Activated CD8-positive, alpha-beta memory T cell treated with anti-CD3 and anti-CD28 coated beads, Interleukin-2, amount 50 U/mL, for 4 hours (primary cell): ENCODE data around the gene LIAS.
"Not testable (repeated sequence)": the region's sequence is repeated elsewhere in the genome, so short reads cannot be mapped to it uniquely, and the experiment has no call there.

Experiments
- DNase-seq: peaks from one replicate; pipeline ENCODE4 v3.0.0-alpha.2; 2020

LIAS gene

GRCh38 chr4:39458505-39459300, at the start of gene LIAS, which contains the start of gene RPL9:
LIAS (plus strand) TSS chr4:39459056; CDS start chr4:39459118, 62 bp downstream.
RPL9 (minus strand) TSS chr4:39458922; CDS start chr4:39458439, 483 bp downstream.
- peak; percentile 93 for DNase-seq

- no peak for DNase-seq
Measured at GRCh38 chr4:39410415-39410814, 48.4 kb upstream of the LIAS start.

- not testable (repeated sequence) for DNase-seq
Measured at GRCh38 chr4:39411561-39411960, 47.3 kb upstream of the LIAS start.

GRCh38 chr4:39415678-39416283, 43.1 kb upstream of the LIAS start:
- DNase-seq, result no peak

- DNase-seq, result no peak
Measured at GRCh38 chr4:39422247-39422646, 36.6 kb upstream of the LIAS start.

- not testable (repeated sequence) for DNase-seq
Measured at GRCh38 chr4:39425297-39425696, 33.6 kb upstream of the LIAS start.

GRCh38 chr4:39426728-39427127, 32.1 kb upstream of the LIAS start:
- no peak for DNase-seq

- DNase-seq, result no peak
Measured at GRCh38 chr4:39427520-39428114, 31.2 kb upstream of the LIAS start.

- DNase-seq, result no peak
Measured at GRCh38 chr4:39429476-39430334, 29.2 kb upstream of the LIAS start.

- DNase-seq, result no peak
Measured at GRCh38 chr4:39433878-39434492, 24.9 kb upstream of the LIAS start.

- DNase-seq, result no peak
Measured at GRCh38 chr4:39435659-39436563, 22.9 kb upstream of the LIAS start.

GRCh38 chr4:39441593-39441992, 17.3 kb upstream of the LIAS start:
- DNase-seq, result no peak

GRCh38 chr4:39442998-39443397, 15.9 kb upstream of the LIAS start:
- DNase-seq, result no peak

- DNase-seq, result no peak
Measured at GRCh38 chr4:39446483-39446841, 12.4 kb upstream of the LIAS start.

- DNase-seq, result peak; percentile 52
Measured at GRCh38 chr4:39446842-39447573, 11.8 kb upstream of the LIAS start.

GRCh38 chr4:39450618-39451017, 8.2 kb upstream of the LIAS start:
- DNase-seq, result no peak

GRCh38 chr4:39451423-39452023, 7.3 kb upstream of the LIAS start:
- DNase-seq, result no peak

- no peak for DNase-seq
Measured at GRCh38 chr4:39452153-39452859, 6.5 kb upstream of the LIAS start.

- DNase-seq, result no peak
Measured at GRCh38 chr4:39452860-39453587, 5.8 kb upstream of the LIAS start.
